Neutrophil (primary cell): ENCODE data around the gene DCP1A.
A peak's percentile ranks its signal among the peaks of the same experiment; 100 is the strongest.
"Not testable (repeated sequence)": the region's sequence is repeated elsewhere in the genome, so short reads cannot be mapped to it uniquely, and the experiment has no call there.

Experiments
- H3K27ac ChIP-seq: fragments of 200-600 bp; sonication (generic); 2 replicates; pipeline ENCODE4 v1.5.1; 2016; ENCODE audit warnings: mild to moderate bottlenecking, moderate library complexity
- H3K27me3 ChIP-seq: fragments of 200-600 bp; sonication (generic); 2 replicates; pipeline ENCODE4 v1.6.0; 2016; ENCODE audit warnings: mild to moderate bottlenecking
- H3K36me3 ChIP-seq: fragments of 200-600 bp; sonication (generic); 2 replicates; pipeline ENCODE4 v1.5.1; 2017
- H3K4me1 ChIP-seq, 2 experiments: fragments of 200-600 bp in 1 of 2; sonication (generic) in 1 of 2; 1 replicate in 1 of 2; 2 replicates in 1 of 2; pipeline versions ENCODE4 v1.5.1 to v1.6.1; 2013 to 2016; ENCODE audit warnings: low read depth in 1 of 2, low read length in 1 of 2, mild to moderate bottlenecking in 1 of 2, moderate library complexity in 1 of 2; ENCODE audit not compliant: control insufficient read depth in 1 of 2, insufficient read depth in 1 of 2
- H3K4me3 ChIP-seq, 2 experiments: fragments of 200-600 bp in 1 of 2; sonication (generic) in 1 of 2; 1 replicate in 1 of 2; 2 replicates in 1 of 2; pipeline ENCODE4 v1.5.1; 2013 to 2016; ENCODE audit warnings: low read depth in 1 of 2, low read length in 1 of 2, mild to moderate bottlenecking in 1 of 2, moderate library complexity in 1 of 2
- H3K9me3 ChIP-seq: fragments of 200-600 bp; sonication (generic); 2 replicates; pipeline ENCODE4 v1.5.1; 2016
- TF ChIP-seq, protein P1 (sequence below): fragments of 200-600 bp; sonication (generic); IDR thresholded peaks from 2 replicates; pipeline ENCODE4 v1.5.1; 2016; ENCODE audit warnings: antibody characterized with exemption

The DCP1A gene

DNA sequence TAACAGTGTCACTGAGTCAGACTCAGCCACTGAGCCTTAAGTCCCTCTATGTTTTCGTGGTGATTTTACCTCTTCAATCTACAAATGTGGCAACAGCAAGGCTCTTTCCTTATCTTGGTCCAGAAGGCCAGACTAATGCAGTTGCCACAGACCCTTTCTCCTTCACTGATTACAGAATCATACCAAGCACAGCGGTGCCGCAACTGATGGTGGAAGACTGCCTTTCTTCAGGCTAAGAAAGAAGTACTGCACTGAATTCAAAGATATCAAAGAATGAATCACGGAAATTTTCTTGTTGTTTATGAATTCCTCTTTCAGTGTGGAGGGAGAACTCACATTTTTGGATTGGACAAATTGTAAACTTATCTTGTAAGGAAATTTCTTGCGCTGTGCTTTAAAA is 18.6 kb downstream of the DCP1A start:
- peak overlapping the region; percentile 66 for H3K27ac ChIP-seq
- H3K36me3 ChIP-seq, result peaks cover 25% of the 10 kb centered on the region
- TF ChIP-seq, protein P1, sequence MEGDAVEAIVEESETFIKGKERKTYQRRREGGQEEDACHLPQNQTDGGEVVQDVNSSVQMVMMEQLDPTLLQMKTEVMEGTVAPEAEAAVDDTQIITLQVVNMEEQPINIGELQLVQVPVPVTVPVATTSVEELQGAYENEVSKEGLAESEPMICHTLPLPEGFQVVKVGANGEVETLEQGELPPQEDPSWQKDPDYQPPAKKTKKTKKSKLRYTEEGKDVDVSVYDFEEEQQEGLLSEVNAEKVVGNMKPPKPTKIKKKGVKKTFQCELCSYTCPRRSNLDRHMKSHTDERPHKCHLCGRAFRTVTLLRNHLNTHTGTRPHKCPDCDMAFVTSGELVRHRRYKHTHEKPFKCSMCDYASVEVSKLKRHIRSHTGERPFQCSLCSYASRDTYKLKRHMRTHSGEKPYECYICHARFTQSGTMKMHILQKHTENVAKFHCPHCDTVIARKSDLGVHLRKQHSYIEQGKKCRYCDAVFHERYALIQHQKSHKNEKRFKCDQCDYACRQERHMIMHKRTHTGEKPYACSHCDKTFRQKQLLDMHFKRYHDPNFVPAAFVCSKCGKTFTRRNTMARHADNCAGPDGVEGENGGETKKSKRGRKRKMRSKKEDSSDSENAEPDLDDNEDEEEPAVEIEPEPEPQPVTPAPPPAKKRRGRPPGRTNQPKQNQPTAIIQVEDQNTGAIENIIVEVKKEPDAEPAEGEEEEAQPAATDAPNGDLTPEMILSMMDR, result no peak
- no peaks in the 10 kb centered on the region for H3K9me3 ChIP-seq
- H3K27me3 ChIP-seq, result no peaks in the 10 kb centered on the region
- peaks cover 12 to 13% of the 10 kb centered on the region in 2 experiments for H3K4me1 ChIP-seq
- no peak overlapping the region for H3K4me3 ChIP-seq

DNA sequence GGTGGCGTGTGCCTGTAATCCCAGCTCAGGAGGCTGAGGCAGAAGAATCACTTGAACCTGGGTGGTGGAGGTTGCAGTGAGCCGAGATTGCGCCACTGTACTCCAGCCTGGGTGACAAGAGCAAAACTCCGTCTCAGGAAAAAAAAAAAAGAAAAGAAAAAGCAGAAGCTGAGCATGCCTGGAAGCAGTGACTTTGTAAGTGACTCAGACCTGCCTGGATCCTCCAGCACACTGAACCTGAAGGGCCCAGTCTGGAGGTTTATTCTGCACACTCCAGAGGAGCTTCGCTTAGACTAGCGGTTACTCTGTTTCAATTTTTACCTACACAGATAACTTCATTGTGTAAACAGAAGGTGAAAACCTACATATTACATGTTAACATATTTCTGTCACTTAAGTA is 19.4 kb downstream of the DCP1A start:
- not testable (repeated sequence) for H3K27me3 ChIP-seq, H3K4me3 ChIP-seq, H3K9me3 ChIP-seq
- peaks cover 18% of the 10 kb centered on the region for H3K36me3 ChIP-seq
- peaks cover 12 to 13% of the 10 kb centered on the region in 2 experiments for H3K4me1 ChIP-seq
- peak overlapping the region; percentile 66 for H3K27ac ChIP-seq

DNA sequence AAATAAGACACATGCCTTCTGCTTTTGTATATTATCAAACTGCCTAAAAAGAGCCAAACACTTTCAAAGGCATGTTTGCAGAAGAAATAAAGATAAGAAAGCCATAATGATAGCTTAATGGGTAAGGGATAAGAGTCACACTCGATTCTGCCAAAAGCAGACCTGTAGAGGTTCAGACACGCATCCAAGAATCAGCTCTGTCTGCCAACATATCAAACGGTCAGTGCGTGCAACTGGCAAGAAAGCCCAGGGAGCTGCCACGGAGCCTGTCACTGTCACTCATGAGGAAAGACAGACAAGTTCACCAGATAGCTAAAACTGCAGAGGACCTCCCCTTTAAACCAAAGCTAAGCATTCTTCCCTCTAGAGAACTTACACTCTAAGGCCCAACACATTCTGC is 23.2 kb downstream of the DCP1A start:
- peaks cover 9% of the 10 kb centered on the region for H3K36me3 ChIP-seq
- TF ChIP-seq, protein P1, result no peak
- H3K27ac ChIP-seq, result no peak overlapping the region
- H3K4me1 ChIP-seq, result peaks cover 28 to 29% of the 10 kb centered on the region in 2 experiments
- no peaks in the 10 kb centered on the region for H3K27me3 ChIP-seq
- H3K9me3 ChIP-seq, result no peaks in the 10 kb centered on the region
- H3K4me3 ChIP-seq, result no peak overlapping the region

DNA sequence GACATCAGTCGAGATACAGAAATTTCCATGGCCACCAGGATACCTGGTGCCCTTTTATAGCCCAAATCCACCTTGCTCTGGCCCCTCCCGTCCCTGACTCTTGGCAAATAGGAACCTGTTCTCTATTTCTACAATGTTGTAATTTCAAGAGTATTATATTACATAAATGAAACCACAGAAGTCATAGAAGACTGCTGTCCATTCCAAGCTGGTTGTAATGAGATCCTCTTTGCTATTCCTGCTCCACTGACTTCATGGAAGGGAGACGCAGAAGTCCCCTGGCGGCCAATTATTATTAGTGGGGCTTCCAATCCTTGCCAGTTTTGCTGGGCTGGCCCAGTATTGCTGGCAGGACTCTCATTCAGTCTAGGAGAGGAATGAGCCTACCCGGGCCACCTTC is 26.6 kb downstream of the DCP1A start:
- H3K4me1 ChIP-seq, result peaks cover 16 to 18% of the 10 kb centered on the region in 2 experiments
- H3K27ac ChIP-seq, result peak overlapping the region; percentile 63
- peaks cover 23% of the 10 kb centered on the region for H3K36me3 ChIP-seq
- TF ChIP-seq, protein P1, result no peak
- no peaks in the 10 kb centered on the region for H3K27me3 ChIP-seq
- no peak overlapping the region for H3K4me3 ChIP-seq
- no peaks in the 10 kb centered on the region for H3K9me3 ChIP-seq

DNA sequence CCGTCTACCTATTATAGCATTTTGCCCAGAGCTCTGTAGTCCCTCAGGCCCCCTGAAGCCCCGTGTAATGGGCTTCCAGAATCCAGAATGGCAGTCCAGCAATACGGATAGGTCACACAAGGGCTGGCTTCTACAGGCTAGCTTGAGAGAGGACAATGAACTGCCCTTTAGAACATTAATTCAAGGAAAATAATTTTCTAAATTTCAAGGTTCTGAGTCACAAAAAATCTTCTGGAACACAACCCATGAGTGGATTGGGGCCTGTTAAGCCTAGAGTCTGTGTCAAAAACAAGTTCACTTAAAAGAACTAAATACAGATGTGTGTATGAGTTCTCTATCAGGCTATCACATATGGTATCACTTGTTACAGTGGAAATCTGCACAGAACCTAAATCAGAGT is 28.8 kb downstream of the DCP1A start:
- no peak overlapping the region for H3K27ac ChIP-seq
- H3K27me3 ChIP-seq, result no peaks in the 10 kb centered on the region
- no peak overlapping the region for H3K4me3 ChIP-seq
- TF ChIP-seq, protein P1, result no peak
- H3K36me3 ChIP-seq, result peaks cover 23% of the 10 kb centered on the region
- H3K4me1 ChIP-seq, result peaks cover 16 to 18% of the 10 kb centered on the region in 2 experiments
- no peaks in the 10 kb centered on the region for H3K9me3 ChIP-seq

DNA sequence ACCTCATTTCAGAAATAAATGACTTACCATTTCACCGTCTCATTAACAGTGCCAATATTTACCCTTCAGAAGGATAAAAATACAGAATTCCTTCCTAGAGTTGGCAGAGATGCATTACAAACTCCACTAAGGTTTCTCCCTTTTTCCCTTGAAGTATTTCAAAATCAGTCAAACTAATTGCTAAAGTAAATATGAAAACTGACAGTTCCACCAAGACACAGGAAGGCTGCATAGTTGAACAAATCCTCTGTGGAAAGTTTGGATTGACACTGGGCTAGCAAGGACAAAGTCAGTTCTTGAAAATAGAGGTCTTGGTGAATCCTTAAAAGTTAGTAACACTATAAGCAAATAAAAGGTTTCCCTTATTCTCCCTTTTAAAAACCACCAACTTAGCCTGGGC is 34.5 kb downstream of the DCP1A start:
- H3K4me3 ChIP-seq, result no peak overlapping the region
- no peaks in the 10 kb centered on the region for H3K27me3 ChIP-seq
- H3K27ac ChIP-seq, result no peak overlapping the region
- H3K4me1 ChIP-seq, result no peaks in the 10 kb centered on the region
- TF ChIP-seq, protein P1, result no peak
- H3K36me3 ChIP-seq, result peaks cover 62% of the 10 kb centered on the region
- no peaks in the 10 kb centered on the region for H3K9me3 ChIP-seq
